ENCODE measurements around the gene SLC25A41. TPM values are rescaled to one million over a fixed set of nuclear protein-coding genes. Genes with fewer than 3 reads are reported as not detected.

Gene SLC25A41
- total RNA-seq, 1 donor from 2014 or later: 0.30 TPM

GRCh38 chr19:6379744-6380143, 53.8 kb downstream of the SLC25A41 start:
- Mint-ChIP-seq H3K4me1 (ENCODE audit: low read depth) (no peaks in the 10 kb centered on the region), H3K9me3 (no peaks in the 10 kb centered on the region), H3K27ac (no peak overlapping the region), H3K27me3 (ENCODE audit: low read depth) (no peaks in the 10 kb centered on the region), H3K36me3 (ENCODE audit: low read depth) (peaks cover 48% of the 10 kb centered on the region), H3K4me3 (ENCODE audit: low read depth) (no peak overlapping the region)
- DNase-seq (ENCODE audit: low spot score): no peak
- intact Hi-C loops (cut with micrococcal nuclease): no loop called here

DNA sequence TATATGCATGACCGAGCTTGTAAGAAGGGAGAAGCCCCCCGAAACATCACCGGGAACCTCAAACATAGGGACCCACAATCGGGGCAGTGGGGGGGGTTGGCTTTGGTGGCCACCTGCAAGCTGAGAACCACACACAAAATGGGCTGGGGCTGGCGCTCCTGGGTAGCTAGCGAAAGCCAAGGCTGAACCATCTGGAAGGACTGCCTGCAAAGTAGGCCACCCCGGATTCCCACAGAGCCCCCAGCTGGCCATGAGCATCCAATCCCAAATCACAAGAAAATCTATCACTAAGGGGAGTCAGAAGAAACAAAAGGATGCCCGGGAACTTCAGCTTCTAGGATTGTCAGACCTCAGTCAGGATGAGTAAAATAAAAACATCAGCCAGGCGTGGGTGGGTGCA, 55.1 kb downstream of the SLC25A41 start:
- Mint-ChIP-seq H3K27ac (no peak overlapping the region), H3K27me3 (ENCODE audit: low read depth) (no peaks in the 10 kb centered on the region), H3K4me3 (ENCODE audit: low read depth) (no peak overlapping the region), H3K4me1 (ENCODE audit: low read depth) (peaks cover 4% of the 10 kb centered on the region), H3K36me3 (ENCODE audit: low read depth) (peaks cover 43% of the 10 kb centered on the region), H3K9me3 (no peaks in the 10 kb centered on the region)
- intact Hi-C loops (cut with micrococcal nuclease): no loop called here
- no peak for DNase-seq (ENCODE audit: low spot score)

DNA sequence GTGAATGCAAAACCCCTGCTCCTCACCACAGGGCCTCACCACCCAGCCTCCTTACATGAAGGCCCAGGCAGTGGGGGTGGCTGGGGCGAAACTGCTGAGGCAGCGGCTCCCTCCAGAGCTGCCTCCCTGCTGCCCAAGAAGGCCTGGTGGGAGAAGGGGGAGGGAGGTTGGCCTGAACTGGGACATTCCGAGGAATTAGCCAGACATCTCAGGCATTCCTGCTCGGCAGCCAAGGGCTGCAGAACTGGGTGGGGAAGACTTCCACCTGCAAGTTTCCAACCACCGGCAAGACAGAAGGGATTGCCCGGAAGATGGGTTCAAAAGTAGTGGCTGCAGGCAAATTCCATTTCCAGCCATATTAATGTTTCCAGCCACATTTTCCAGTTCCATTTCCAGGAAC, 55.5 kb downstream of the SLC25A41 start:
- Mint-ChIP-seq H3K9me3 (no peaks in the 10 kb centered on the region), H3K36me3 (ENCODE audit: low read depth) (peaks cover 39% of the 10 kb centered on the region)
- intact Hi-C loops (cut with micrococcal nuclease): no loop called here

DNA sequence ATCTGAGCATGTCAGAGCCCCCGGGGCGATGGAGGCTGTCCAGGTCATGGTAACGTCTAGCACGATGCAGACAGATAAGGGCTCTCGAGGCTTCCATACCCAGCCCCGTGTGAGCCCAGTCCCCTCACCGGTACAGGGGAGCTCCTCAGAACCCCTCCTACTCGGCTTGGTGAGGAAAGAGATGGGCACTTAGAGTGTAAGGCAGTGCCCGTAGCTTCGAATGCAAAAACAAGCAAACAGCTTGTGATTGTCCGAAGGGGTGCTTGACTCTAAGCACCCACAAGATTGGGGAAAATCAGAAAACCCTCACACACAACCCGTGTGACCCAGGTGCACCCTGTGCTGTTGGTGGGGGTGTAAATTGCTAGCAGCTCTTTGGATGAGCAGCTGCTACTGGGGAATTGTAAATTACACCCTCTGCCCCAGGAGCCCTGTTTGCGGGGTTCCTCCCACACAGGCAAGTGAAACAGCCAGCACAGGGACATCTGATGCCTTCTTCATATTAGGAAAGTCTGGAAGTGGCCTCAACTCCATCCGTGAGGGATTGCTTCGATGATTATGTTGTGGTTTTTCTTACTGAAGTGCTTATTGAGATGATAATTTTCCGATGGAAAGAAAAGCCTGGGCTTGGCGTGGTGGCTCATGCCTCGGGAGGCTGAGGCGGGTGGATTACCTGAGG, 56.9 kb downstream of the SLC25A41 start:
- H3K4me1 Mint-ChIP-seq (ENCODE audit: low read depth): peaks cover 8% of the 10 kb centered on the region
- intact Hi-C loops (cut with micrococcal nuclease): no loop called here

More for the DNA sequence above, 55.5 kb downstream of the SLC25A41 start:
- no peaks in the 10 kb centered on the region for H3K27me3 Mint-ChIP-seq (ENCODE audit: low read depth)
- DNase-seq (ENCODE audit: low spot score): no peak
- peaks cover 4% of the 10 kb centered on the region for H3K4me1 Mint-ChIP-seq (ENCODE audit: low read depth)
- no peak overlapping the region for H3K27ac Mint-ChIP-seq
- H3K4me3 Mint-ChIP-seq (ENCODE audit: low read depth): no peak overlapping the region

More for the DNA sequence above, 56.9 kb downstream of the SLC25A41 start:
- Mint-ChIP-seq H3K36me3 (ENCODE audit: low read depth) (peaks cover 29% of the 10 kb centered on the region), H3K4me3 (ENCODE audit: low read depth) (no peak overlapping the region), H3K27ac (no peak overlapping the region), H3K9me3 (no peaks in the 10 kb centered on the region), H3K27me3 (ENCODE audit: low read depth) (no peaks in the 10 kb centered on the region)
- DNase-seq (ENCODE audit: low spot score): no peak

Other genes with a start within 250 kb of the SLC25A41 start
- gene MLLT1, start 153.8 kb downstream of the SLC25A41 start, total RNA-seq: 58.7 and 61.8 TPM in 2 replicates
- gene ACER1, start 100.2 kb downstream of the SLC25A41 start, total RNA-seq: 0.11 TPM in 2 replicates
- 175 and 183 TPM in 2 replicates for gene CLPP, start 72.2 kb downstream of the SLC25A41 start, total RNA-seq
- 33.0 and 35.9 TPM in 2 replicates for gene ALKBH7, start 61.0 kb downstream of the SLC25A41 start, total RNA-seq
- 1.6 and 1.9 TPM in 2 replicates for gene PSPN, start 57.8 kb downstream of the SLC25A41 start, total RNA-seq
- 59.6 and 60.1 TPM in 2 replicates for gene GTF2F1, start 40.6 kb downstream of the SLC25A41 start, total RNA-seq
- gene KHSRP, start 9.0 kb downstream of the SLC25A41 start, total RNA-seq: 405 and 413 TPM in 2 replicates
- gene SLC25A23, start 26.0 kb upstream of the SLC25A41 start, total RNA-seq: 20.1 and 27.3 TPM in 2 replicates
- gene CRB3, start 30.5 kb upstream of the SLC25A41 start, total RNA-seq: 0.46 TPM in 1 of 2 replicates, not detected in the other
- 64.3 and 70.0 TPM in 2 replicates for gene DENND1C, start 48.0 kb upstream of the SLC25A41 start, total RNA-seq
- gene TUBB4A, start 68.5 kb upstream of the SLC25A41 start, total RNA-seq: 7.9 and 11.3 TPM in 2 replicates
- gene TNFSF9, start 97.3 kb upstream of the SLC25A41 start, total RNA-seq: 6.9 and 7.4 TPM in 2 replicates
- gene CD70, start 157.4 kb upstream of the SLC25A41 start, total RNA-seq: 85.5 and 88.7 TPM in 2 replicates
- gene TNFSF14, start 236.4 kb upstream of the SLC25A41 start, total RNA-seq: 99.5 and 102 TPM in 2 replicates

Measured in activated T-helper 2 cell treated with anti-CD3 and anti-CD28 coated beads, Interferon-gamma antibody, Interleukin-2, Interleukin-4, amounts not matched to agents 10 μg/mL and 5 μg/mL and 100 μg/mL, durations not matched to agents 14 hours and 24 hours and 36 hours (primary cell).